Mesothelial cell of epicardium (in vitro differentiated cells): Measurements from ENCODE around the gene SDR39U1. TPM values are rescaled to one million over a fixed set of nuclear protein-coding genes. Genes with fewer than 3 reads are reported as not detected.

Experiments
- DNase-seq, 2 experiments: peaks; one replicate each; pipeline ENCODE4 v3.0.0; 2021; ENCODE audit warnings: low spot score in 2 of 2; ENCODE audit not compliant: unreplicated experiment in 2 of 2
- H3K27ac Mint-ChIP-seq: 2 replicates; pipeline ENCODE4 v1.8.0; 2021; ENCODE audit warnings: mixed read lengths
- H3K27me3 Mint-ChIP-seq: 2 replicates; pipeline ENCODE4 v1.8.0; 2021; ENCODE audit warnings: low read depth, mixed read lengths
- H3K36me3 Mint-ChIP-seq: 2 replicates; pipeline ENCODE4 v1.8.0; 2021; ENCODE audit warnings: mixed read lengths
- H3K4me1 Mint-ChIP-seq: 2 replicates; pipeline ENCODE4 v1.8.0; 2021; ENCODE audit warnings: mixed read lengths
- H3K4me3 Mint-ChIP-seq: 2 replicates; pipeline ENCODE4 v1.8.0; 2021; ENCODE audit warnings: mild to moderate bottlenecking, moderate library complexity, mixed read lengths
- H3K9me3 Mint-ChIP-seq: 2 replicates; pipeline ENCODE4 v1.8.0; 2021; ENCODE audit warnings: mixed read lengths
- CTCF ChIP-seq: fragments of 200-600 bp; sonication (generic); IDR thresholded peaks from one replicate; pipeline ENCODE4 v1.5.0; 2021; ENCODE audit warnings: antibody characterized with exemption; ENCODE audit not compliant: unreplicated experiment
- total RNA-seq: library from RNA; stranded (reverse); gene quantifications from 3 replicates; pipeline ENCODE4 v1.2.1, GENCODE V29; 2021

SDR39U1 gene
- total RNA-seq, 1 donor from 2014 or later: 69.3 TPM

- peaks cover 6% of the 10 kb centered on the region for H3K4me1 Mint-ChIP-seq
- H3K4me3 Mint-ChIP-seq: no peak overlapping the region
- DNase-seq: no peak
- no peak for TF ChIP-seq CTCF
- no peaks in the 10 kb centered on the region for H3K9me3 Mint-ChIP-seq
- H3K27ac Mint-ChIP-seq: no peak overlapping the region
- H3K36me3 Mint-ChIP-seq: peaks cover 39% of the 10 kb centered on the region
- no peaks in the 10 kb centered on the region for H3K27me3 Mint-ChIP-seq
Measured at GRCh38 chr14:24409956-24410355, 32.6 kb downstream of the SDR39U1 start.

GRCh38 chr14:24409192-24409591 lies 33.4 kb downstream of the SDR39U1 start:
- no peak overlapping the region for H3K4me3 Mint-ChIP-seq
- no peaks in the 10 kb centered on the region for H3K27me3 Mint-ChIP-seq
- H3K9me3 Mint-ChIP-seq: no peaks in the 10 kb centered on the region
- no peak for DNase-seq
- peaks cover 39% of the 10 kb centered on the region for H3K36me3 Mint-ChIP-seq
- no peak for TF ChIP-seq CTCF
- H3K27ac Mint-ChIP-seq: no peak overlapping the region
- H3K4me1 Mint-ChIP-seq: peaks cover 13% of the 10 kb centered on the region

- TF ChIP-seq CTCF: no peak
- no peak overlapping the region for H3K4me3 Mint-ChIP-seq
- H3K27me3 Mint-ChIP-seq: no peaks in the 10 kb centered on the region
- no peaks in the 10 kb centered on the region for H3K9me3 Mint-ChIP-seq
- H3K4me1 Mint-ChIP-seq: peaks cover 17% of the 10 kb centered on the region
- no peak overlapping the region for H3K27ac Mint-ChIP-seq
- DNase-seq: no peak
- peaks cover 34% of the 10 kb centered on the region for H3K36me3 Mint-ChIP-seq
Measured at GRCh38 chr14:24408764-24409163, 33.8 kb downstream of the SDR39U1 start.

GRCh38 chr14:24407608-24408325 lies 34.8 kb downstream of the SDR39U1 start:
- H3K9me3 Mint-ChIP-seq: no peaks in the 10 kb centered on the region
- peaks cover 27% of the 10 kb centered on the region for H3K4me1 Mint-ChIP-seq
- peaks cover 28% of the 10 kb centered on the region for H3K36me3 Mint-ChIP-seq
- H3K4me3 Mint-ChIP-seq: no peak overlapping the region
- no peaks in the 10 kb centered on the region for H3K27me3 Mint-ChIP-seq
- no peak for DNase-seq
- TF ChIP-seq CTCF: no peak
- H3K27ac Mint-ChIP-seq: no peak overlapping the region

GRCh38 chr14:24406416-24406815 lies 36.2 kb downstream of the SDR39U1 start:
- Mint-ChIP-seq H3K27ac (no peak overlapping the region), H3K36me3 (peaks cover 17% of the 10 kb centered on the region), H3K27me3 (no peaks in the 10 kb centered on the region), H3K9me3 (no peaks in the 10 kb centered on the region), H3K4me1 (peaks cover 39% of the 10 kb centered on the region), H3K4me3 (no peak overlapping the region)
- no peak for DNase-seq
- no peak for TF ChIP-seq CTCF

GRCh38 chr14:24404814-24405213 lies 37.8 kb downstream of the SDR39U1 start:
- Mint-ChIP-seq H3K9me3 (no peaks in the 10 kb centered on the region), H3K4me3 (no peak overlapping the region), H3K36me3 (peaks cover 12% of the 10 kb centered on the region), H3K4me1 (peaks cover 55% of the 10 kb centered on the region), H3K27ac (no peak overlapping the region), H3K27me3 (no peaks in the 10 kb centered on the region)
- TF ChIP-seq CTCF: no peak
- DNase-seq: no peak
